Activated naive CD8-positive, alpha-beta T cell treated with anti-CD3 and anti-CD28 coated beads, Interleukin-2, amount 10 ng/mL, durations not matched to agents 7 days and 5 days (primary cell): ENCODE measurements around the gene OR10D3. TPM values are rescaled to one million over a fixed set of nuclear protein-coding genes. Genes with fewer than 3 reads are reported as not detected.
"Not testable (repeated sequence)": the region's sequence is repeated elsewhere in the genome, so short reads cannot be mapped to it uniquely, and the experiment has no call there.

Experiments
- ATAC-seq: fragments of 150-1000 bp; cut with Tn5 transposase; one replicate; pipeline ENCODE4 v1.10.0; 2021; ENCODE audit warnings: low read depth, moderate library complexity
- POLR2A ChIA-PET: fragments of 350-600 bp; sonication (Branson Sonifier 250); formaldehyde crosslinking; loops from one replicate; lab custom pipeline; 2021; ENCODE audit warnings: antibody characterized with exemption; lab: Charles Lee
- DNase-seq: peaks from one replicate; pipeline ENCODE4 v3.0.0; 2021
- H3K27ac Mint-ChIP-seq: one replicate; pipeline ENCODE4 v1.8.0; 2022; ENCODE audit warnings: mild to moderate bottlenecking, mixed read lengths
- H3K27me3 Mint-ChIP-seq: one replicate; pipeline ENCODE4 v1.8.0; 2022; ENCODE audit warnings: mild to moderate bottlenecking, moderate library complexity, mixed read lengths
- H3K36me3 Mint-ChIP-seq: one replicate; pipeline ENCODE4 v1.8.0; 2021; ENCODE audit warnings: mild to moderate bottlenecking, mixed read lengths
- H3K4me1 Mint-ChIP-seq: one replicate; pipeline ENCODE4 v1.8.0; 2021; ENCODE audit warnings: mixed read lengths
- H3K4me3 Mint-ChIP-seq: one replicate; pipeline ENCODE4 v1.8.0; 2022; ENCODE audit warnings: mild to moderate bottlenecking, moderate library complexity, mixed read lengths
- H3K9me3 Mint-ChIP-seq: one replicate; pipeline ENCODE4 v1.8.0; 2021; ENCODE audit warnings: mixed read lengths
- total RNA-seq, 2 experiments: library from RNA; stranded (reverse); gene quantifications; one replicate each; pipeline ENCODE4 v1.2.3, GENCODE V29; 2021

OR10D3 gene
- total RNA-seq, 2 experiments from 2014 or later, result not detected

- H3K27me3 Mint-ChIP-seq, result no peaks in the 10 kb centered on the region
- DNase-seq (no peak), ATAC-seq (no peak)
- no peaks in the 10 kb centered on the region for H3K9me3 Mint-ChIP-seq
- no peak overlapping the region for H3K27ac Mint-ChIP-seq
- no peak overlapping the region for H3K4me3 Mint-ChIP-seq
- H3K4me1 Mint-ChIP-seq, result no peaks in the 10 kb centered on the region
- POLR2A ChIA-PET, result no interaction called here
- H3K36me3 Mint-ChIP-seq, result no peaks in the 10 kb centered on the region
These were observed 20.9 kb downstream of the OR10D3 start for GRCh38 chr11:124204008-124204407.

- H3K27me3 Mint-ChIP-seq, result no peaks in the 10 kb centered on the region
- no peaks in the 10 kb centered on the region for H3K9me3 Mint-ChIP-seq
- H3K27ac Mint-ChIP-seq, result no peak overlapping the region
- no peak for DNase-seq
- no peaks in the 10 kb centered on the region for H3K4me1 Mint-ChIP-seq
- POLR2A ChIA-PET, result no interaction called here
- H3K36me3 Mint-ChIP-seq, result no peaks in the 10 kb centered on the region
- ATAC-seq, result no peak
- no peak overlapping the region for H3K4me3 Mint-ChIP-seq
These were observed 24.1 kb downstream of the OR10D3 start for GRCh38 chr11:124207102-124207792.

- Mint-ChIP-seq H3K27ac (no peak overlapping the region), H3K9me3 (no peaks in the 10 kb centered on the region), H3K27me3 (peaks cover 2% of the 10 kb centered on the region), H3K36me3 (no peaks in the 10 kb centered on the region), H3K4me1 (no peaks in the 10 kb centered on the region), H3K4me3 (no peak overlapping the region)
- POLR2A ChIA-PET, result no interaction called here
- ATAC-seq (no peak), DNase-seq (no peak)
These were observed 26.7 kb downstream of the OR10D3 start for GRCh38 chr11:124209824-124210357.

- no peaks in the 10 kb centered on the region for H3K4me1 Mint-ChIP-seq
- H3K9me3 Mint-ChIP-seq, result no peaks in the 10 kb centered on the region
- DNase-seq (no peak), ATAC-seq (no peak)
- no peak overlapping the region for H3K4me3 Mint-ChIP-seq
- H3K27ac Mint-ChIP-seq, result no peak overlapping the region
- POLR2A ChIA-PET, result no interaction called here
- peaks cover 2% of the 10 kb centered on the region for H3K27me3 Mint-ChIP-seq
- no peaks in the 10 kb centered on the region for H3K36me3 Mint-ChIP-seq
These were observed 27.3 kb downstream of the OR10D3 start for GRCh38 chr11:124210421-124210820.

- peaks cover 2% of the 10 kb centered on the region for H3K27me3 Mint-ChIP-seq
- POLR2A ChIA-PET, result no interaction called here
- H3K4me1 Mint-ChIP-seq, result no peaks in the 10 kb centered on the region
- DNase-seq (no peak), ATAC-seq (no peak)
- H3K9me3 Mint-ChIP-seq, result no peaks in the 10 kb centered on the region
- no peaks in the 10 kb centered on the region for H3K36me3 Mint-ChIP-seq
- H3K4me3 Mint-ChIP-seq, result no peak overlapping the region
- no peak overlapping the region for H3K27ac Mint-ChIP-seq
These were observed 28.2 kb downstream of the OR10D3 start for GRCh38 chr11:124211321-124211720.

- Mint-ChIP-seq H3K4me3 (no peak overlapping the region), H3K36me3 (no peaks in the 10 kb centered on the region), H3K27me3 (peaks cover 2% of the 10 kb centered on the region), H3K4me1 (no peaks in the 10 kb centered on the region), H3K27ac (no peak overlapping the region), H3K9me3 (no peaks in the 10 kb centered on the region)
- DNase-seq, result no peak
- ATAC-seq, result no peak
- POLR2A ChIA-PET, result interaction anchor here (0.7 kb wide), 1 partner anchor 134 kb away, joined by 3 read pairs; no protein-coding TSS in a partner anchor
These were observed 30.9 kb downstream of the OR10D3 start for GRCh38 chr11:124214027-124214426.

- H3K4me3 Mint-ChIP-seq, result no peak overlapping the region
- no peaks in the 10 kb centered on the region for H3K36me3 Mint-ChIP-seq
- ATAC-seq (no peak), DNase-seq (no peak)
- no peaks in the 10 kb centered on the region for H3K9me3 Mint-ChIP-seq
- POLR2A ChIA-PET, result no interaction called here
- no peaks in the 10 kb centered on the region for H3K4me1 Mint-ChIP-seq
- H3K27ac Mint-ChIP-seq, result no peak overlapping the region
- peaks cover 3% of the 10 kb centered on the region for H3K27me3 Mint-ChIP-seq
These were observed 36.0 kb downstream of the OR10D3 start for GRCh38 chr11:124219126-124219525.

- no peak for ATAC-seq
- Mint-ChIP-seq H3K9me3 (no peaks in the 10 kb centered on the region), H3K36me3 (no peaks in the 10 kb centered on the region), H3K27ac (no peak overlapping the region), H3K27me3 (peaks cover 3% of the 10 kb centered on the region), H3K4me3 (no peak overlapping the region), H3K4me1 (no peaks in the 10 kb centered on the region)
- no peak for DNase-seq
- POLR2A ChIA-PET, result no interaction called here
These were observed 39.3 kb downstream of the OR10D3 start for GRCh38 chr11:124222407-124222806.

- H3K9me3 Mint-ChIP-seq, H3K4me1 Mint-ChIP-seq, DNase-seq, POLR2A ChIA-PET, ATAC-seq, H3K27ac Mint-ChIP-seq, H3K4me3 Mint-ChIP-seq, H3K27me3 Mint-ChIP-seq, H3K36me3 Mint-ChIP-seq: not testable (repeated sequence)
These were observed 41.7 kb downstream of the OR10D3 start for GRCh38 chr11:124224618-124225423.

GRCh38 chr11:124225471-124225870 lies 42.3 kb downstream of the OR10D3 start:
- Mint-ChIP-seq H3K36me3 (no peaks in the 10 kb centered on the region), H3K27ac (no peak overlapping the region), H3K4me1 (no peaks in the 10 kb centered on the region), H3K9me3 (no peaks in the 10 kb centered on the region), H3K27me3 (peaks cover 3% of the 10 kb centered on the region), H3K4me3 (no peak overlapping the region)
- POLR2A ChIA-PET, result no interaction called here
- ATAC-seq (no peak), DNase-seq (no peak)

- Mint-ChIP-seq H3K9me3 (no peaks in the 10 kb centered on the region), H3K27ac (no peak overlapping the region), H3K4me1 (no peaks in the 10 kb centered on the region), H3K27me3 (no peaks in the 10 kb centered on the region), H3K36me3 (no peaks in the 10 kb centered on the region), H3K4me3 (no peak overlapping the region)
- no peak for ATAC-seq
- DNase-seq, result no peak
- POLR2A ChIA-PET, result no interaction called here
These were observed 50.2 kb downstream of the OR10D3 start for GRCh38 chr11:124233376-124233775.
